ENCODE data around the gene TMEM183A. TPM values are rescaled to one million over a fixed set of nuclear protein-coding genes. Genes with fewer than 3 reads are reported as not detected.

TMEM183A gene
- total and polyA plus RNA-seq, 10 of the 15 experiments (the other 5 are each of a cell fraction or from before 2014, with no cell fraction given) = 12.3 to 103 (median 66.3) TPM

- no peak for TF ChIP-seq JUND (IDR thresholded peaks at IDR 0.05; ENCODE audit: low read depth, low read length)
- no peak for TF ChIP-seq E2F8 (IDR thresholded peaks at IDR 0.05; ENCODE audit: low read depth, partially characterized antibody)
- TF ChIP-seq MYB (IDR thresholded peaks at IDR 0.05; ENCODE audit: borderline replicate concordance, low read depth, low read length) = no peak
- no peak for TF ChIP-seq SREBF2 (IDR thresholded peaks at IDR 0.05; ENCODE audit: low read length)
- TF ChIP-seq DPF2 (IDR thresholded peaks at IDR 0.05) = peak; percentile 75; the same call in 1 of the 2 replicates
- no peak for TF ChIP-seq WRNIP1 (IDR thresholded peaks at IDR 0.05; ENCODE audit: borderline replicate concordance, low read depth, low read length)
- TF ChIP-seq E2F4 (IDR thresholded peaks at IDR 0.05; ENCODE audit: low read depth, low read length) = 0 out of 2 replicates have a peak, but pooled peaks have one; percentile 36
- TF ChIP-seq MAX (IDR thresholded peaks at IDR 0.05; ENCODE audit: low read depth, low read length) = no peak
- TF ChIP-seq ATF3 (IDR thresholded peaks at IDR 0.05; ENCODE audit: borderline replicate concordance, extremely low read depth, low read depth, low read length) = no peak
- TF ChIP-seq SRF (IDR thresholded peaks at IDR 0.05; ENCODE audit: low read depth in 2 of 2, low read length in 2 of 2) = no peak
- no peak for TF ChIP-seq MYC (IDR thresholded peaks at IDR 0.05; ENCODE audit: insufficient read depth, insufficient read length, insufficient replicate concordance, low read length, severe bottlenecking)
- TF ChIP-seq FOXM1 (IDR thresholded peaks at IDR 0.05; ENCODE audit: low read depth, low read length) = no peak
- TF ChIP-seq CTCF (IDR thresholded peaks at IDR 0.05 in 2 of 3, conservative IDR thresholded peaks at IDR 0.05 in 1 of 3; ENCODE audit: control insufficient read depth in 2 of 3, extremely low read depth in 1 of 3, insufficient read depth in 1 of 3, low read depth in 3 of 3, low read length in 3 of 3) = peak in 1 of 3 experiments; percentile 14; a peak in 1 of 6 replicates
- TF ChIP-seq RELA (IDR thresholded peaks at IDR 0.05; ENCODE audit: borderline replicate concordance, partially characterized antibody) = no peak
- no peak for TF ChIP-seq IRF5 (IDR thresholded peaks at IDR 0.05; ENCODE audit: borderline replicate concordance)
- no peak for TF ChIP-seq TCF3 (IDR thresholded peaks at IDR 0.05; ENCODE audit: borderline replicate concordance, insufficient read depth, low read depth, low read length)
- no peak for TF ChIP-seq ZBED1 (IDR thresholded peaks at IDR 0.05; ENCODE audit: borderline replicate concordance)
- peak; percentile 57; the same call in 1 of the 3 replicates for TF ChIP-seq POU2F2 (IDR thresholded peaks at IDR 0.05; ENCODE audit: borderline replicate concordance, low read depth, low read length)
- TF ChIP-seq SMC3 (IDR thresholded peaks at IDR 0.05; ENCODE audit: borderline replicate concordance, low read length) = no peak
These were observed 49.2 kb upstream of the TMEM183A start, which contains the start of gene ADIPOR1 (continued) for GRCh38 chr1:202957733-202958543.

Measured in GM12878 (cell line).